WERI-Rb-1 (cell line): Measurements from ENCODE around the gene RIN3.
A peak's percentile ranks its signal among the peaks of the same experiment; 100 is the strongest.

Experiments
- DNase-seq: peaks from one replicate; pipeline ENCODE4 v3.0.0-alpha.2; 2020
- H3K27ac ChIP-seq: fragments of 250-450 bp; sonication (Bioruptor Pico); 2 replicates; pipeline ENCODE4 v1.5.1; 2020; ENCODE audit warnings: mild to moderate bottlenecking, moderate library complexity
- H3K27me3 ChIP-seq: fragments of 250-450 bp; sonication (Bioruptor Pico); 2 replicates; pipeline ENCODE4 v1.5.1; 2021; ENCODE audit warnings: mild to moderate bottlenecking, low read depth, moderate library complexity; ENCODE audit not compliant: insufficient read depth, severe bottlenecking
- H3K36me3 ChIP-seq: fragments of 250-450 bp; sonication (Bioruptor Pico); 2 replicates; pipeline ENCODE4 v1.5.1; 2020; ENCODE audit warnings: mild to moderate bottlenecking, moderate library complexity
- H3K4me3 ChIP-seq: 2 replicates; pipeline ENCODE4 v1.5.1; 2011; ENCODE audit warnings: low read depth, mild to moderate bottlenecking, control low read depth, low read length
- H3K9me3 ChIP-seq: fragments of 250-450 bp; sonication (Bioruptor Pico); 2 replicates; pipeline ENCODE4 v1.5.1; 2021; ENCODE audit warnings: mild to moderate bottlenecking, moderate library complexity; ENCODE audit not compliant: severe bottlenecking
- CTCF ChIP-seq: IDR thresholded peaks from 2 replicates; pipeline ENCODE4 v1.5.1; 2011; ENCODE audit warnings: low read depth, mild to moderate bottlenecking, control low read depth, inconsistent platforms, low read length

RIN3 gene

DNA sequence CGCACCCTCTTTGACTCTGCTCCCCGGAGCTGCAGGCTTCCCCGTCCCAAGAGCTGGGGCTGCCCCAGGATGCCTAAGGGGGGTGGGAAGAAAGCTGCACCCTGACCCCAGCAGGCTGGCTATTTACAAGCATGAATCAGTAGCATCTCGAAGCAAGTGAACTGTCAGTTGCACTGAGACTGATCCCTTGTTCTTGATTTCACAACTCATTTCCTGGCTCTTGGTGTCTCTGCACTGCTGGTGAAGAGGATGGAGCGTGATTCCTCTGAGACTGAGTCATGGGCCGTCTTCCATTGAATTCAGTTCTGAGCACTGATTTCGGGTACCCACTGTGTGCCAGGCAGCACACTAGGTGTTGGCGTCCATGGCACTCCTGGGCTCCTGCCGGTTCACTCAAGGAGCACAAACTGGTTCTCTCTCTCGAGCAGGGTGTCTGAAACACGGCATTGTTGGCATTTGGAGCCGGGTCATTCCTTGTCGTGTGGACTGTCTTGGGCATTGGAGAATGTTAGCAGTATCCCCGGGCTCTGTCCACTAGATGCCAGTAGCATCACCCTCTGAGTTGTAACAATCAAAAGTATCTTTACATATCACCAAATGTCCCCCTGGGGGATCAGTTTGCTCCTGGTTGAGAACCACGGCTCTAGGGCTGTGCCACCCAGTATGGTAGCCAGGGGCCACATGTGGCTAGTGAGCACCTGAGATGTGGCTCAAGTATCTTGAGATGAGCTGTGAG, 86.9 kb downstream of the RIN3 start:
- Histone ChIP-seq H3K36me3 (no peaks in the 10 kb centered on the region), H3K27ac (no peak overlapping the region), H3K27me3 (no peaks in the 10 kb centered on the region), H3K9me3 (no peaks in the 10 kb centered on the region), H3K4me3 (no peak overlapping the region)
- no peak for DNase-seq
- TF ChIP-seq CTCF, result 0 out of 2 replicates have a peak, but pooled peaks have one; percentile 11

- no peaks in the 10 kb centered on the region for H3K9me3 ChIP-seq
- H3K27ac ChIP-seq, result no peak overlapping the region
- TF ChIP-seq CTCF, result no peak
- H3K4me3 ChIP-seq, result no peak overlapping the region
- H3K36me3 ChIP-seq, result no peaks in the 10 kb centered on the region
- H3K27me3 ChIP-seq, result no peaks in the 10 kb centered on the region
- no peak for DNase-seq
Observed at GRCh38 chr14:92601131-92601710, 87.6 kb downstream of the RIN3 start.

GRCh38 chr14:92601757-92602417, 88.3 kb downstream of the RIN3 start:
- Histone ChIP-seq H3K36me3 (no peaks in the 10 kb centered on the region), H3K9me3 (no peaks in the 10 kb centered on the region), H3K4me3 (no peak overlapping the region), H3K27me3 (no peaks in the 10 kb centered on the region), H3K27ac (no peak overlapping the region)
- no peak for DNase-seq
- TF ChIP-seq CTCF, result no peak

GRCh38 chr14:92603309-92604242, 90.0 kb downstream of the RIN3 start:
- Histone ChIP-seq H3K4me3 (no peak overlapping the region), H3K9me3 (no peaks in the 10 kb centered on the region), H3K36me3 (no peaks in the 10 kb centered on the region), H3K27ac (no peak overlapping the region), H3K27me3 (no peaks in the 10 kb centered on the region)
- TF ChIP-seq CTCF, result peak; percentile 31; the same call in 1 of the 2 replicates
- DNase-seq, result no peak

DNA sequence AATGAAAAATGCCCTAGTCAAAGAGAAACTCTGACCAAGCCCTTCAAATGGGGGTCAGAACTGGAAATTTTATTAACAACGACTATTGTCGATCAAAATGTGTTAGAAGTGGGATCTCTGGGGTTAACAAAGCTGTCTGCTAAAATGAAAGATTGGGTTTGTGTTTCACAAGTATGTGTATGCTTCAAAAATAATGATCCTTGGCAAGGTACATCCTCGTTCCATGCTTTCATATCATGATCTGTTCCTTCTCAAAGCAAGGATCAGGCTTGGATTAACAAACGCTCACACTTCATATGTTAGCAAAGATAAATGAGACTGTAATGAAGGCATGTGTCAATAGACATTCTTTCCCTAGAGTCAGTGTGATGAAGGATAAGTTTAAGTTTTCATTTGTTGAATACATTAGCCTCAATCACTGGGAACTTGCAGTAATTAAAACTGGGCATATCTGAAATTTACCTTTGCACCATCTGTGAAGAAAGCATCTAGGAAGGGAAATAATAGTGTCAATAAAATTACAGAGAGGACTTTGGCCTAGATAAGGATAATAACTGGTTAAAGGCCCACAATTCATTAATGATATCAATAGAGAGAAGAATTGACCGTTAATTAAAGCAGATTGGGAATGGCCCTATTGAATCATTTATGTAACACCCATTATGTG, 91.8 kb downstream of the RIN3 start:
- TF ChIP-seq CTCF, result no peak
- no peak overlapping the region for H3K27ac ChIP-seq

More for the DNA sequence above, 91.8 kb downstream of the RIN3 start:
- no peaks in the 10 kb centered on the region for H3K27me3 ChIP-seq
- no peaks in the 10 kb centered on the region for H3K9me3 ChIP-seq
- no peaks in the 10 kb centered on the region for H3K36me3 ChIP-seq
- no peak for DNase-seq
- no peak overlapping the region for H3K4me3 ChIP-seq
